ENCODE measurements around the gene NRXN3. TPM values are rescaled to one million over a fixed set of nuclear protein-coding genes. Genes with fewer than 3 reads are reported as not detected.

Gene NRXN3
- total and polyA plus RNA-seq, 4 donors, result 1.4 to 8.3 (median 4.4) TPM

GRCh38 chr14:78142998-78143397 is 27.2 kb upstream of the NRXN3 start:
- no peaks in the 10 kb centered on the region for H3K27me3 ChIP-seq (ENCODE audit: control insufficient read depth in 3 of 3, insufficient read depth in 3 of 3, low read length in 2 of 3)
- ATAC-seq (ENCODE audit: insufficient read depth, low FRiP score), result no peak
- H3K9ac ChIP-seq (ENCODE audit: insufficient read depth in 1 of 2, low read length in 2 of 2), result no peak overlapping the region
- no peak for DNase-seq
- H3K27ac ChIP-seq (ENCODE audit: low read depth in 1 of 2, low read length in 1 of 2), result no peak overlapping the region
- H3K9me3 ChIP-seq (ENCODE audit: control insufficient read depth in 4 of 4, insufficient read depth in 3 of 4, low read length in 3 of 4), result peaks cover 0 to 3% (median 0%) of the 10 kb centered on the region in 4 donors
- WGBS, 2 donors, result 63 to 69% methylated on average over 5 of the region's 5 CpGs
- H3K4me3 ChIP-seq, result no peak overlapping the region
- H3K36me3 ChIP-seq (ENCODE audit: control insufficient read depth in 4 of 4, insufficient read depth in 4 of 4, low read length in 4 of 4), result no peaks in the 10 kb centered on the region
- TF ChIP-seq, protein P1, sequence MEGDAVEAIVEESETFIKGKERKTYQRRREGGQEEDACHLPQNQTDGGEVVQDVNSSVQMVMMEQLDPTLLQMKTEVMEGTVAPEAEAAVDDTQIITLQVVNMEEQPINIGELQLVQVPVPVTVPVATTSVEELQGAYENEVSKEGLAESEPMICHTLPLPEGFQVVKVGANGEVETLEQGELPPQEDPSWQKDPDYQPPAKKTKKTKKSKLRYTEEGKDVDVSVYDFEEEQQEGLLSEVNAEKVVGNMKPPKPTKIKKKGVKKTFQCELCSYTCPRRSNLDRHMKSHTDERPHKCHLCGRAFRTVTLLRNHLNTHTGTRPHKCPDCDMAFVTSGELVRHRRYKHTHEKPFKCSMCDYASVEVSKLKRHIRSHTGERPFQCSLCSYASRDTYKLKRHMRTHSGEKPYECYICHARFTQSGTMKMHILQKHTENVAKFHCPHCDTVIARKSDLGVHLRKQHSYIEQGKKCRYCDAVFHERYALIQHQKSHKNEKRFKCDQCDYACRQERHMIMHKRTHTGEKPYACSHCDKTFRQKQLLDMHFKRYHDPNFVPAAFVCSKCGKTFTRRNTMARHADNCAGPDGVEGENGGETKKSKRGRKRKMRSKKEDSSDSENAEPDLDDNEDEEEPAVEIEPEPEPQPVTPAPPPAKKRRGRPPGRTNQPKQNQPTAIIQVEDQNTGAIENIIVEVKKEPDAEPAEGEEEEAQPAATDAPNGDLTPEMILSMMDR (IDR thresholded peaks at IDR 0.05; ENCODE audit: control extremely low read depth, extremely low read depth), result no peak
- no peaks in the 10 kb centered on the region for H3K4me1 ChIP-seq (ENCODE audit: control insufficient read depth in 5 of 5, insufficient read depth in 5 of 5, low read length in 5 of 5)

- 60 to 71% methylated on average over 7 of the region's 7 CpGs for WGBS, 2 donors
- Histone ChIP-seq H3K9ac (ENCODE audit: insufficient read depth in 1 of 2, low read length in 2 of 2) (no peak overlapping the region), H3K36me3 (ENCODE audit: control insufficient read depth in 4 of 4, insufficient read depth in 4 of 4, low read length in 4 of 4) (no peaks in the 10 kb centered on the region), H3K4me1 (ENCODE audit: control insufficient read depth in 5 of 5, insufficient read depth in 5 of 5, low read length in 5 of 5) (no peaks in the 10 kb centered on the region), H3K27me3 (ENCODE audit: control insufficient read depth in 3 of 3, insufficient read depth in 3 of 3, low read length in 2 of 3) (no peaks in the 10 kb centered on the region), H3K27ac (ENCODE audit: low read depth in 1 of 2, low read length in 1 of 2) (no peak overlapping the region), H3K9me3 (ENCODE audit: control insufficient read depth in 4 of 4, insufficient read depth in 3 of 4, low read length in 3 of 4) (peaks cover 0 to 3% (median 0%) of the 10 kb centered on the region in 4 donors), H3K4me3 (no peak overlapping the region)
- TF ChIP-seq, protein P1 (IDR thresholded peaks at IDR 0.05; ENCODE audit: control extremely low read depth, extremely low read depth), result no peak
- no peak for ATAC-seq (ENCODE audit: insufficient read depth, low FRiP score)
- DNase-seq, result no peak
These were observed 26.6 kb upstream of the NRXN3 start for GRCh38 chr14:78143489-78144145.

DNA sequence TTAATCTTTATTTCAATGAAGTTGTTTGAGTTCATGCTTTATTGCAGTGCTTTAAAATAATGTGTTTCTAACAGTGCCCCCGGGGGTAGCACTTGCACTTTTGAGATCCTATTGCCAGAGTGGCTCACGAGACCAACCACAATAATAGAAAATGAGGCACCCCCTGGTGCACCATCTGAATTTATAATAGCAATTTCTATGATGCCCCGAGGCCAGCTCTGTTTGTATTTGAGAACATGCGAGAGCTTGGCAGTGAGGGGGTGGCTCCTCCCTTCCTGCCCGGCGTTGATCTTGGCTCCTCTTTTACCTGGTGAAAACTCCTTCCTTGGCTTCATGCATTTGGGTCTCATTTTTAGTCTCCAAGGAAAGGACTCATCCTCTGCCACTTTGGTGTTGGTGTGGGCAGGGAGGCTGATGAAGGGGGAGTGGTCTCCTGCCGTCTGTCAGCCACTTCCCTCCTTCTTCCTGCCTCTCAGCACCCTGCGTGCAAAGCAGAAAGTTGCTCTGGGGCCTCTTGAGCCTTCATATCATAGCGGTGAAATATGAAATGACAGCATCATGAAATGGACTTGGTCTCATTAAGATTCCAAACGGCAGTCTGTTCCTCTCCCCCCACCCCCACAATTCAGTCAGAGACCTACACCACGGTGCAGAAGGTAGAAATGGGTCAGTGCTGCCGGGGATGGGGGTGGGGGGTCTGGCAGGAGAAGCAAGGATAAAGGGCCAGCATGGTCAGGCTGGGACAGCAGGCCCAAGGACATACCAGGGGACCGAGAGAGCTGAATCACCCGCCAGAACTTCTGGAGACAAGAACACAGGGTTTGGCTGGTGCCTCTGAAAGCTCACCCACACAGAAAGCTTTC is 17.7 kb upstream of the NRXN3 start:
- no peak overlapping the region for H3K9ac ChIP-seq (ENCODE audit: insufficient read depth in 1 of 2, low read length in 2 of 2)
- H3K27me3 ChIP-seq (ENCODE audit: control insufficient read depth in 3 of 3, insufficient read depth in 3 of 3, low read length in 2 of 3), result no peaks in the 10 kb centered on the region
- H3K36me3 ChIP-seq (ENCODE audit: control insufficient read depth in 4 of 4, insufficient read depth in 4 of 4, low read length in 4 of 4), result no peaks in the 10 kb centered on the region
- H3K4me1 ChIP-seq (ENCODE audit: control insufficient read depth in 5 of 5, insufficient read depth in 5 of 5, low read length in 5 of 5), result no peaks in the 10 kb centered on the region
- H3K9me3 ChIP-seq (ENCODE audit: control insufficient read depth in 4 of 4, insufficient read depth in 3 of 4, low read length in 3 of 4), result no peaks in the 10 kb centered on the region
- TF ChIP-seq, protein P1 (IDR thresholded peaks at IDR 0.05; ENCODE audit: control extremely low read depth, extremely low read depth), result no peak
- 47 to 55% methylated on average over 14 of the region's 14 CpGs for WGBS, 2 donors
- no peak for ATAC-seq (ENCODE audit: insufficient read depth, low FRiP score)
- H3K27ac ChIP-seq (ENCODE audit: low read depth in 1 of 2, low read length in 1 of 2), result no peak overlapping the region
- no peak overlapping the region for H3K4me3 ChIP-seq
- DNase-seq, result no peak

Measured in lung (tissue), 12 donors.